Heart left ventricle (tissue), 13 donors: ENCODE results near the gene CPD.

Experiments
- CTCF ChIP-seq, 12 donors: fragments of 200-600 bp; sonication (generic) in 4 of 12; IDR thresholded peaks; one replicate each; pipeline versions ENCODE4 v1.5.0 to v1.8.0; 2018 to 2022; ENCODE audit warnings: antibody characterized with exemption in 12 of 12, mild to moderate bottlenecking in 5 of 12
- POLR2A ChIP-seq, 2 donors: fragments of 450-650 bp; IDR thresholded peaks; one replicate each; pipeline ENCODE4 v1.6.1; 2017; ENCODE audit warnings: antibody characterized with exemption in 2 of 2, mild to moderate bottlenecking in 2 of 2, moderate library complexity in 2 of 2
- donor health status: ischemic (EF 13 %, LVEDD 7.1; RV severe dilation, severe dysfunction).
- donor health status: DM: no; HTN: yes; CAD: no.
- donor health status: DM: no; HTN: no; CAD: no.
- donor health status: ischemic (EF 25% LVEDD 6.9; RV normal size, moderate dysfunction).
- donor health status: ischemic (EF 25% LVEDD 5.7; RV mildly dilated, moderate dysfunction).
- donor health status: ischemic (EF 35%, LVEDD 5.7; RV mildly dilated, moderate dysfunction).
- donor health status: nonischemic (EF 11% LVEDD 7.7; RV severe dilation, severe dysfunction).
- donor health status: DM: yes; HTN: yes; CAD: no.
- donor health status: PGD.
- donor health status: ischemic (EF 29% LVEDD 5.4; RV normal size, mild dysfunction).
- donor health status: nonischemic (EF 23%, LVEDD 6.1; RV moderate dilation, normal function).

DNA sequence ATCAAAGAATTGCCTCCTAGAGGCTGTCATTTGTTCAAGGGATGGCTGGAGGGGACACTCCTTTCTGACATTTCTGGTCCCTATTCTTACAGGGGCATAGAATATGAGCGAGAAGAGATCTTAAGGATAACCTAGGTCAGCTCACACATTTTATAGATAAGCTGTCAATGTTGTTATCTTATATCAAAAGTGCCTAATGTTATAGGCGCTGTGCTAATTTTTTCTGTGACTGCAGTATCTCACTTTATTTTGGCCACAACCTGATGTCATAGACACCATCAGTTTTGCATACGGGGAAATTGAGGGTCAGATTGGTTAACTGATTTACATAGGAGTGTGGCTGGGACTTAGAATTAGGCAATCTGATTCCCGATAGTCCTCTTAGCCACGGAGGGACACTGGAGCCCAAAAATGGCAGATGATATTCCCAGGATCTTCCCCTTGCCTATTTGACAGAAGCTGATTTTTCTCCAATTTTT lies 1.2 kb downstream of the CPD start:
- no peak for TF ChIP-seq POLR2A (IDR thresholded peaks at IDR 0.05)
- no peak for TF ChIP-seq CTCF (IDR thresholded peaks at IDR 0.05)
